ENCODE data around the gene CNTN4.

The CNTN4 gene

GRCh38 chr3:2597615-2598014 lies 498.9 kb downstream of the CNTN4 start:
- Histone ChIP-seq H3K27ac (no peak overlapping the region), H3K4me1 (ENCODE audit: low read depth, poor library complexity, severe bottlenecking) (no peaks in the 10 kb centered on the region), H3K27me3 (ENCODE audit: insufficient read depth, low read depth) (no peaks in the 10 kb centered on the region), H3K4me2 (no peak overlapping the region), H3K9ac (no peak overlapping the region), H3K79me2 (ENCODE audit: insufficient read depth, low read depth) (no peaks in the 10 kb centered on the region), H3K4me3 (IDR thresholded peaks at IDR 0.05; ENCODE audit: insufficient read depth, low read depth, low read length) (no peak overlapping the region), H3K36me3 (ENCODE audit: insufficient read depth) (no peaks in the 10 kb centered on the region), H4K20me1 (ENCODE audit: insufficient read depth) (no peaks in the 10 kb centered on the region), H2AFZ (ENCODE audit: low read depth) (no peak overlapping the region)
- no peak for TF ChIP-seq CTCF (conservative IDR thresholded peaks at IDR 0.05; ENCODE audit: low read depth, low read length)

GRCh38 chr3:2599471-2599870 lies 500.8 kb downstream of the CNTN4 start:
- Histone ChIP-seq H3K9ac (no peak overlapping the region), H3K4me2 (no peak overlapping the region), H3K4me3 (IDR thresholded peaks at IDR 0.05; ENCODE audit: insufficient read depth, low read depth, low read length) (no peak overlapping the region), H3K36me3 (ENCODE audit: insufficient read depth) (no peaks in the 10 kb centered on the region), H3K4me1 (ENCODE audit: low read depth, poor library complexity, severe bottlenecking) (no peaks in the 10 kb centered on the region), H3K27me3 (ENCODE audit: insufficient read depth, low read depth) (no peaks in the 10 kb centered on the region), H4K20me1 (ENCODE audit: insufficient read depth) (no peaks in the 10 kb centered on the region), H3K79me2 (ENCODE audit: insufficient read depth, low read depth) (no peaks in the 10 kb centered on the region), H2AFZ (ENCODE audit: low read depth) (no peak overlapping the region), H3K27ac (no peak overlapping the region)
- TF ChIP-seq CTCF (conservative IDR thresholded peaks at IDR 0.05; ENCODE audit: low read depth, low read length) = no peak

GRCh38 chr3:2603692-2604289 lies 505.1 kb downstream of the CNTN4 start:
- TF ChIP-seq CTCF (conservative IDR thresholded peaks at IDR 0.05; ENCODE audit: low read depth, low read length) = no peak
- no peak overlapping the region for H3K4me2 ChIP-seq
- H2AFZ ChIP-seq (ENCODE audit: low read depth) = no peak overlapping the region
- H3K36me3 ChIP-seq (ENCODE audit: insufficient read depth) = no peaks in the 10 kb centered on the region
- no peaks in the 10 kb centered on the region for H4K20me1 ChIP-seq (ENCODE audit: insufficient read depth)
- no peaks in the 10 kb centered on the region for H3K4me1 ChIP-seq (ENCODE audit: low read depth, poor library complexity, severe bottlenecking)
- no peak overlapping the region for H3K4me3 ChIP-seq (IDR thresholded peaks at IDR 0.05; ENCODE audit: insufficient read depth, low read depth, low read length)
- H3K27me3 ChIP-seq (ENCODE audit: insufficient read depth, low read depth) = no peaks in the 10 kb centered on the region
- no peak overlapping the region for H3K9ac ChIP-seq
- H3K79me2 ChIP-seq (ENCODE audit: insufficient read depth, low read depth) = no peaks in the 10 kb centered on the region
- H3K27ac ChIP-seq = no peak overlapping the region

GRCh38 chr3:2614578-2614977 lies 515.9 kb downstream of the CNTN4 start:
- peaks cover 13% of the 10 kb centered on the region for H3K4me1 ChIP-seq (ENCODE audit: low read depth, poor library complexity, severe bottlenecking)
- no peaks in the 10 kb centered on the region for H3K79me2 ChIP-seq (ENCODE audit: insufficient read depth, low read depth)
- no peaks in the 10 kb centered on the region for H4K20me1 ChIP-seq (ENCODE audit: insufficient read depth)
- H3K4me3 ChIP-seq (IDR thresholded peaks at IDR 0.05; ENCODE audit: insufficient read depth, low read depth, low read length) = no peak overlapping the region
- no peak overlapping the region for H3K9ac ChIP-seq
- no peak overlapping the region for H2AFZ ChIP-seq (ENCODE audit: low read depth)
- H3K27me3 ChIP-seq (ENCODE audit: insufficient read depth, low read depth) = no peaks in the 10 kb centered on the region
- no peaks in the 10 kb centered on the region for H3K36me3 ChIP-seq (ENCODE audit: insufficient read depth)
- TF ChIP-seq CTCF (conservative IDR thresholded peaks at IDR 0.05; ENCODE audit: low read depth, low read length) = no peak
- no peak overlapping the region for H3K27ac ChIP-seq
- H3K4me2 ChIP-seq = no peak overlapping the region

Measured in KMS-11 (cell line).